GM19023 (cell line): Measurements from ENCODE around the gene ZSCAN20.

Source experiments
- ATAC-seq: cut with Tn5 transposase; IDR thresholded peaks from one replicate; pipeline ENCODE4 v1.9.1; 2021; ENCODE audit warnings: mild to moderate bottlenecking, moderate library complexity; ENCODE audit not compliant: unreplicated experiment

ZSCAN20 gene

GRCh38 chr1:33472269-33472980 is at the start of gene ZSCAN20:
Gene ZSCAN20, plus strand, starts transcription at chr1:33472645. Its CDS starts 6,644 bp downstream, at chr1:33479289.
- peak; percentile 91 for ATAC-seq

- ATAC-seq, result no peak
Observed at GRCh38 chr1:33424205-33424604, 48.2 kb upstream of the ZSCAN20 start.

GRCh38 chr1:33424610-33425009 is 47.8 kb upstream of the ZSCAN20 start:
- no peak for ATAC-seq

- no peak for ATAC-seq
Observed at GRCh38 chr1:33425900-33426299, 46.5 kb upstream of the ZSCAN20 start.

GRCh38 chr1:33426916-33427315 is 45.5 kb upstream of the ZSCAN20 start:
- ATAC-seq, result no peak

- no peak for ATAC-seq
Observed at GRCh38 chr1:33428661-33429060, 43.8 kb upstream of the ZSCAN20 start.

- ATAC-seq, result no peak
Observed at GRCh38 chr1:33429332-33429731, 43.1 kb upstream of the ZSCAN20 start.

- ATAC-seq, result no peak
Observed at GRCh38 chr1:33429856-33430691, 42.4 kb upstream of the ZSCAN20 start.

- ATAC-seq, result peak; percentile 95
Observed at GRCh38 chr1:33430692-33431593, 41.5 kb upstream of the ZSCAN20 start, which contains the start of gene PHC2. Gene PHC2, minus strand, starts transcription at chr1:33431095. Its CDS starts 55,556 bp downstream, at chr1:33375539.

GRCh38 chr1:33433509-33434362 is 38.7 kb upstream of the ZSCAN20 start:
- no peak for ATAC-seq

GRCh38 chr1:33434363-33434750 is 38.1 kb upstream of the ZSCAN20 start:
- no peak for ATAC-seq

- ATAC-seq, result no peak
Observed at GRCh38 chr1:33435096-33435820, 37.2 kb upstream of the ZSCAN20 start.

- no peak for ATAC-seq
Observed at GRCh38 chr1:33436557-33437285, 35.7 kb upstream of the ZSCAN20 start.

GRCh38 chr1:33438364-33439160 is 33.9 kb upstream of the ZSCAN20 start:
- ATAC-seq, result no peak

- no peak for ATAC-seq
Observed at GRCh38 chr1:33439662-33440061, 32.8 kb upstream of the ZSCAN20 start.

- no peak for ATAC-seq
Observed at GRCh38 chr1:33441088-33441745, 31.2 kb upstream of the ZSCAN20 start.

- no peak for ATAC-seq
Observed at GRCh38 chr1:33442141-33442540, 30.3 kb upstream of the ZSCAN20 start.
